ENCODE data around the gene STX8. TPM values are rescaled to one million over a fixed set of nuclear protein-coding genes. Genes with fewer than 3 reads are reported as not detected.

Gene STX8
- total RNA-seq, 2 experiments from 2014 or later: 60.6 to 68.0 TPM

GRCh38 chr17:9203771-9204425, 371.7 kb downstream of the STX8 start:
- intact Hi-C loops (cut with micrococcal nuclease): no loop called here
- DNase-seq: no peak
- no peak overlapping the region for H3K27ac Mint-ChIP-seq
- peaks cover 5% of the 10 kb centered on the region for H3K4me1 Mint-ChIP-seq (ENCODE audit: low read depth)
- H3K36me3 Mint-ChIP-seq (ENCODE audit: low read depth): no peaks in the 10 kb centered on the region
- no peaks in the 10 kb centered on the region for H3K9me3 Mint-ChIP-seq
- peaks cover 2% of the 10 kb centered on the region for H3K27me3 Mint-ChIP-seq (ENCODE audit: low read depth)
- CTCF ChIA-PET: no interaction called here
- no peak overlapping the region for H3K4me3 Mint-ChIP-seq

- no peaks in the 10 kb centered on the region for H3K36me3 Mint-ChIP-seq (ENCODE audit: low read depth)
- CTCF ChIA-PET: no interaction called here
- intact Hi-C loops (cut with micrococcal nuclease): no loop called here
Measured at GRCh38 chr17:9202532-9202931, 373.1 kb downstream of the STX8 start.

GRCh38 chr17:9200699-9201359, 374.8 kb downstream of the STX8 start:
- Mint-ChIP-seq H3K27me3 (ENCODE audit: low read depth) (peaks cover 2% of the 10 kb centered on the region), H3K9me3 (no peaks in the 10 kb centered on the region), H3K36me3 (ENCODE audit: low read depth) (no peaks in the 10 kb centered on the region), H3K4me3 (no peak overlapping the region), H3K4me1 (ENCODE audit: low read depth) (peaks cover 5% of the 10 kb centered on the region), H3K27ac (no peak overlapping the region)
- DNase-seq: no peak
- CTCF ChIA-PET: interaction anchor here (0.5 to 1.2 kb wide), 3 partner anchors 15 to 55 kb away, joined by 3 read pairs; no protein-coding TSS in a partner anchor
- intact Hi-C loops (cut with micrococcal nuclease): no loop called here

More at GRCh38 chr17:9202532-9202931, 373.1 kb downstream of the STX8 start:
- DNase-seq: no peak
- peaks cover 5% of the 10 kb centered on the region for H3K4me1 Mint-ChIP-seq (ENCODE audit: low read depth)
- no peak overlapping the region for H3K27ac Mint-ChIP-seq
- H3K4me3 Mint-ChIP-seq: no peak overlapping the region
- peaks cover 2% of the 10 kb centered on the region for H3K27me3 Mint-ChIP-seq (ENCODE audit: low read depth)
- H3K9me3 Mint-ChIP-seq: no peaks in the 10 kb centered on the region

Other genes with a start within 250 kb of the STX8 start
- not detected for gene CFAP52, start 822 bp upstream of the STX8 start, total RNA-seq
- gene USP43, start 69.7 kb upstream of the STX8 start, total RNA-seq: under 1 TPM; 0.17 to 0.24 TPM
- gene DHRS7C, start 215.8 kb upstream of the STX8 start, total RNA-seq: not detected
- not detected for gene GSG1L2, start 246.3 kb upstream of the STX8 start, total RNA-seq